GM19324 (cell line): ENCODE data around the gene KRTAP10-2.

ENCODE experiments used
- ATAC-seq: cut with Tn5 transposase; IDR thresholded peaks from one replicate; pipeline ENCODE4 v1.9.1; 2021; ENCODE audit warnings: mild to moderate bottlenecking, moderate library complexity; ENCODE audit not compliant: unreplicated experiment, low FRiP score

The KRTAP10-2 gene

GRCh38 chr21:44547656-44548331 lies 3.5 kb downstream of the KRTAP10-2 start:
- no peak for ATAC-seq

DNA sequence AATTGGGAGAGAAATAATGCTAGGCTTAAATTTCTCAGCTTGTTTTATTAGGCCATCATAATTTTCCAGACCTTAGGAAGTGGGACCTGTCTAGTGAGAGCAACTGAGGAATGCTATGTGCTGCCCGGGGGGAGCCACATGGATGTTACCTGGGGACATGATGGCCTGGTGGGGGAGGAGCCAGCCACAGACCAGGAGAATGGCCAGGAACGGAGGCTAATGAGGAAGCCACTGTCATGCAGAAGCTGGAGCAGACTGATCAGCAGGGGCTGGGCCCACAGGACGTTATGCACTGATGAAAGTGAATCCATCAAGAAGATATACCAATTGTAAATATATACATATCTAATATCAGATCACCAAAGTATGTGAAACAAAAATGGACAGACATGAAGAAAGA lies 6.7 kb downstream of the KRTAP10-2 start:
- ATAC-seq = no peak

DNA sequence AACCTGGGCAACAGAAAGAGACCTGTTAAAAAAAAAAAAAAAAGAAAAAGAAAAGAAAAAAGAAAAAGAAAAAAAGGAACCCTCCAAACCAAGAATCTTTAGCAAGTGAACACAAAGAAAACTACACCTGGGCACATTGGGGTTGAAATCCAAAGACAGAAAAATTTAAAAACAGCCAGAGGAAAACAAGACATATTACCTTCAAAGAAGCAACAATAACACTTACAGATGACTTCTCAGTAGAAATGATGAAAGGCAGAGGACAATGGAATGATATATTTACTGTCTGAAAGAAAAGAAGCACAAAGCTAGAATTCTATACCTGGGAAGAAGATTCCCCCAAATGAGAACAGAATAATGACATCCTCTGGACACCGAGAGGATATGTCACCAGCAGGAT lies 8.6 kb downstream of the KRTAP10-2 start:
- no peak for ATAC-seq

GRCh38 chr21:44540741-44541288 lies 10.5 kb downstream of the KRTAP10-2 start:
- no peak for ATAC-seq

- ATAC-seq = no peak
These were observed 11.2 kb downstream of the KRTAP10-2 start, which contains the start of gene KRTAP10-1 for GRCh38 chr21:44539991-44540666. TSS of gene KRTAP10-1 (minus strand) at chr21:44540195. CDS start at chr21:44540150, 45 bp downstream.

DNA sequence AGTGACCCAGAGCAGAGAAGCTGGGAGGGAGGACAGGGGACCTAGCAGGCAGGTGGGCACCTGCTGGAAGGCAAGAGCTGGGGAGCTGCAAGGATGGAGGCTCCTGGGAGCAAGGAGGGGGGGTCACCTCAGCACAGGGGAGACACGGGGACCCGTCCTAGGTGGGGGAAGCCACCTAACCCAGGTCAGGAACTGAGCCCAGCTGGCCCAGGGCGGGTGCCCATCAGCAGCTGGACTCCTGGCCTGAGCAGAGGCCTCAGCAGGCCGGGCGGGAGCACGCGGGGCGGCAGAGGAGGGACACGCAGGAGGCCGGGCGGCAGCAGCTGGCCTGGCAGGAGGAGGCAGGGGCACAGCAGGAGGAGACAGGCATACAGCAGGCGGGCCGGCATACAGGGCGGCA lies 12.3 kb downstream of the KRTAP10-2 start:
- no peak for ATAC-seq

- no peak for ATAC-seq
These were observed 13.1 kb downstream of the KRTAP10-2 start for GRCh38 chr21:44537930-44538911.

DNA sequence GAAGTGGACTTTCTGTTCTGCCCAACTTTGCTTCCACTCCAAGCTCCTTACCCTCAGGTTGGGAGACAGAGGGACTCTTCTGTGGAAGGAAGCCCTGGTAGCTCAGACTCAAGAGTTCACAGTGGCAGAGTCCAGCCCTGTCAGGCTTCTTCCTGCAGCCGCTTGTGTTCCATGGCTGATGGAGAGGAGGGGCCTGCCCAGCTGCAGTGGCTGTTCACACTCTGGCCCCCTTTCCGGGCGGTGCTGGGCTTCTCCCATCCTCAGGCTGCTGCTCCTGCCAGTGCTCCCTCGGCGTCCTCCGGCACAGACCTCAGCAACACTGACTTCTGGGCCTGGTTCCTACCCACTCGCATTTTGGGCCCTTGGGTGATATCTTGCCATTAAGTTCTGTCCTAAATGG lies 15.3 kb downstream of the KRTAP10-2 start:
- no peak for ATAC-seq

- no peak for ATAC-seq
These were observed 16.6 kb downstream of the KRTAP10-2 start for GRCh38 chr21:44534688-44535087.

DNA sequence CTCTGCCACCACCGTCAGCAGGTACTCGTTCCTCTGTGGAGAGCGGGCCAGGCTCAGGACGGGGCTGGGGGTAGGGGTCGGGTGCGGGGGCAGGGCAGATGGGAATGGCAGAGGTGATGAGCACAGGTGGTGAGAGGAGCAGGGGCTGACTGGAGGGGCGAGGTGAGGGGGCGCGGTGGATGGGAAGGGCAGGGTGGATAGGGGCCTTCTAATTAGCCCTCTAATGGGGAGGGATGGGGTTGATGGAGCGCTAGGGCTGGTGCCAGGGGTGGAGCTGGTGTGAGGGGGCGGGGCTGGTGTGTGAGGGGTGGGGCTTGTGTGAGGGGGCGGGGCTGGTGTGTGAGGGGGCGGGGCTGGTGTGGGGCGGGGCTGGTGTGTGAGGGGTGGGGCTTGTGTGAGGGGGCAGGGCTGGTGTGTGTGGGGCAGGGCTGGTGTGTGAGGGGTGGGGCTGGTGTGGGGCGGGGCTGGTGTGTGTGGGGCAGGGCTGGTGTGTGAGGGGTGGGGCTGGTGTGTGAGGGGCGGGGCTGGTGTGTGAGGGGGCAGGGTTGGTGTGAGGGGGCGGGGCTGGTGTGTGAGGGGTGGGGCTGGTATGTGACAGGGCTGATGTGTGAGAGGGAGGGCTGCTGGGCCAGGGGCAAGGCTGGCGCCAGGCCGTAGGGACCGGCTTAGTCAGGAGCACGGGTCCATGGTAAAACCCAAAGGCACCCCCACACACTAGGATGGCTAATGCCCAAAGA lies 17.2 kb downstream of the KRTAP10-2 start:
- ATAC-seq = no peak

GRCh38 chr21:44533121-44533890 lies 18.0 kb downstream of the KRTAP10-2 start:
- ATAC-seq = no peak

GRCh38 chr21:44532712-44533111 lies 18.6 kb downstream of the KRTAP10-2 start:
- ATAC-seq = no peak

GRCh38 chr21:44531606-44532564 lies 19.4 kb downstream of the KRTAP10-2 start:
- no peak for ATAC-seq

DNA sequence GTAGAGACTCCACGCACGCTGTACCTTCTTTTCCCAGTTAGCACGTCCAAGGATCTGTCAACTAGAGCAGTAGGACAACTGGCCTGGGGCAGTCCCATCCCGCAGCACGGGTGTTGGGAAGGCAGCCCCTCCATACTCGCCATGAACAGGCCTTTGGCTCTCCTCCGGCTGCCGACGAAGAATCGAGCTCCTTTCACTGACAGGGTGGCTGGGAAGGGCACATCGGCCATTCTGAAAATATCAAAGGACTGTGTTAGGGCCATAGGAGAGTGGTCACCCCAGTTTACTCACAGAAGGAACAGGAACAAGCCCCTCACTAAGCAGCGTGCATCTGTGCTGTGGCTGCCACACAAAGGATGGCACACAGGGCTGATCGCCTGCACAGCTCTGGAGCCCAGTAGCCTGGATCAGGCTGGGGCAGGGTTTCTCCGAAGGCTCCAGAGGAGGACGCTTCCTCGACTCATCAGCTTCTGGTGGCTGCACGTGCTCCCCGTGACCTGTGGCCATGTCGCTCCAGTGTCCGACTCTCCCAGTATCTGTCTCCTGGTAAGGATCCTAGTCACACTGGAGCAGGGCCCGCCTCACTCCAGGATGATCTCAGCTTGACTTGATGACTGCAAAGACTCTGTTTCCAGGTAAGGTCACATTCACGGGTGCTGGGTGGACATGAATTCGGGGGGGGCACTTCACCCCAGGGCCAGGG lies 20.3 kb downstream of the KRTAP10-2 start:
- no peak for ATAC-seq

DNA sequence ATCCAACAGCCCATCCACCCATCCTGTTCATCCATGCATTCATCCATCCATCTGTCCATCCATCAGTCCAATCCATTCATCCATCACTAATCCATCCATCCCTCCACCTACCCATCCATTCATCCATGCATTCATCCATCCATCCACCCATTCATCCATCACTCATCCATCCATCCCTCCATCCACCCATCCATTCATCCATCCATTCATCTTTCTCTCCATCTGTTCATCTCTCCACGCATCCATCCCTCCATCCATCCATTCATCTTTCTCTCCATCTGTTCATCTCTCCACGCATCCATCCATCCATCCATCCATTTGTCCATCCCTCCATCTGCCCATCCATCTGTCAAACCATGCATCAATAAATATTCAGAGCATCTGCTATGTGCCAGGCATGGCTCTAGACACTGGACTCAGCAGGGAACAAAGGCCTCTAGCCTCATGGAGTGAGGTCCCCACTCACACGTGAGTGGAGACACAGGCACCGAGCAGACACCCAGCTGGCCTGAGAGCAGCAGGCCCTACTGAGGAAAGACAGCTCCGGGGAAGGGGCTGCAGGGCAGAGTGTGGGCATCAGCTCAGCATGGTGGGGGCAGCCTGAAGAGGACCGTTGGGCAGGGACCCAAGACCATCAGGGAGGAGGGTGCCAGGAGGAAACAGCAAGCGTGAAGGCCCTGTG lies 20.9 kb downstream of the KRTAP10-2 start:
- ATAC-seq = no peak

DNA sequence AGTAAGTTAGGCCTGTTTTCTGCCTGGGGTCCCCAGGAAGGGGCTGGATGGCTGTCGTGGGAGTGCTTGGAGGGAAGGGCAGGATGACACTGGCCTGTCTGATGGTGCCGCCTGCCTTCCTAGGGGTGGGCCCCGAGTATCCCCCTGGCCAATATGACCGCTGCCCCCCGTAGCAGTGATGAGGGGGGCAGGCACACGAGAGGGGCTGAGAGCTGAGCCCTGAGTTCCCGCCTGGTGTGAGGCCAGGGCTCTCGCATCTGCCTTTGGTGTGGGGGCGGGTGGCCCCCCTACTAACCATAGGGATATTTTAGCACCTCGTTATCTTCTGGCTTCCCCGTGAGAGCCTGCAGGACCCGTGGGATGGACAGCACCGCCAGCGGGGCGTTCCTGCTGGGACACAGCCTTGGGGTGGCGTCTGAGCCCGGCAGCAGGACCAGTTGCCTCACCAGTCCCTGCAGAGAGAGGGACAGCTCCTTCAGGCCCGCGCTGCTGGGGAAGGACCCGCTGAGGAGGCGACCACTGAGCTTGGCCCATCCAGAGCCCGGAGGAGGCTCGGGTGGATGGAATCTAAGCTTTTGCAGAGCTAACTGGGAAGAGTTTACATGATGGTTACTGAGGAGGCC lies 21.7 kb downstream of the KRTAP10-2 start:
- ATAC-seq = no peak

- no peak for ATAC-seq
These were observed 22.3 kb downstream of the KRTAP10-2 start for GRCh38 chr21:44529011-44529421.
